ENCODE measurements around the gene SREBF1. TPM values are rescaled to one million over a fixed set of nuclear protein-coding genes. Genes with fewer than 3 reads are reported as not detected.

Gene SREBF1
- total and polyA plus RNA-seq, 2 experiments from 2014 or later, result 39.6 to 85.3 TPM

GRCh38 chr17:17874478-17874877 is 37.7 kb upstream of the SREBF1 start (continued):
- TF ChIP-seq ZNF331 (CRISPR knock-in tag; IDR thresholded peaks at IDR 0.05; ENCODE audit: low read depth) (no peak), ZNF114 (CRISPR knock-in tag; IDR thresholded peaks at IDR 0.05) (no peak), POLR2AphosphoS5 (IDR thresholded peaks at IDR 0.05; ENCODE audit: low read depth) (no peak), CTCF (conservative IDR thresholded peaks at IDR 0.05; ENCODE audit: low read depth in 2 of 2) (no peak), ETS1 (IDR thresholded peaks at IDR 0.05) (no peak), STAT1 (IDR thresholded peaks at IDR 0.05; ENCODE audit: unreplicated experiment) (no peak)

GRCh38 chr17:17873450-17873991 is 36.7 kb upstream of the SREBF1 start:
- peaks cover 38% of the 10 kb centered on the region for H3K4me1 Mint-ChIP-seq
- TF ChIP-seq ZNF331 (CRISPR knock-in tag; IDR thresholded peaks at IDR 0.05; ENCODE audit: low read depth) (no peak), EZH2 (IDR thresholded peaks at IDR 0.05; ENCODE audit: low read depth, unreplicated experiment) (no peak), STAT1 (IDR thresholded peaks at IDR 0.05; ENCODE audit: unreplicated experiment) (no peak), EZH2phosphoT487 (IDR thresholded peaks at IDR 0.05; ENCODE audit: unreplicated experiment) (no peak), CREB1 (CRISPR knock-in tag; IDR thresholded peaks at IDR 0.05; ENCODE audit: low read depth) (no peak), POLR2AphosphoS5 (IDR thresholded peaks at IDR 0.05; ENCODE audit: low read depth) (no peak), CTCF (conservative IDR thresholded peaks at IDR 0.05; ENCODE audit: low read depth in 2 of 2) (no peak), ZNF114 (CRISPR knock-in tag; IDR thresholded peaks at IDR 0.05) (no peak)
- TF ChIP-seq, protein P1, sequence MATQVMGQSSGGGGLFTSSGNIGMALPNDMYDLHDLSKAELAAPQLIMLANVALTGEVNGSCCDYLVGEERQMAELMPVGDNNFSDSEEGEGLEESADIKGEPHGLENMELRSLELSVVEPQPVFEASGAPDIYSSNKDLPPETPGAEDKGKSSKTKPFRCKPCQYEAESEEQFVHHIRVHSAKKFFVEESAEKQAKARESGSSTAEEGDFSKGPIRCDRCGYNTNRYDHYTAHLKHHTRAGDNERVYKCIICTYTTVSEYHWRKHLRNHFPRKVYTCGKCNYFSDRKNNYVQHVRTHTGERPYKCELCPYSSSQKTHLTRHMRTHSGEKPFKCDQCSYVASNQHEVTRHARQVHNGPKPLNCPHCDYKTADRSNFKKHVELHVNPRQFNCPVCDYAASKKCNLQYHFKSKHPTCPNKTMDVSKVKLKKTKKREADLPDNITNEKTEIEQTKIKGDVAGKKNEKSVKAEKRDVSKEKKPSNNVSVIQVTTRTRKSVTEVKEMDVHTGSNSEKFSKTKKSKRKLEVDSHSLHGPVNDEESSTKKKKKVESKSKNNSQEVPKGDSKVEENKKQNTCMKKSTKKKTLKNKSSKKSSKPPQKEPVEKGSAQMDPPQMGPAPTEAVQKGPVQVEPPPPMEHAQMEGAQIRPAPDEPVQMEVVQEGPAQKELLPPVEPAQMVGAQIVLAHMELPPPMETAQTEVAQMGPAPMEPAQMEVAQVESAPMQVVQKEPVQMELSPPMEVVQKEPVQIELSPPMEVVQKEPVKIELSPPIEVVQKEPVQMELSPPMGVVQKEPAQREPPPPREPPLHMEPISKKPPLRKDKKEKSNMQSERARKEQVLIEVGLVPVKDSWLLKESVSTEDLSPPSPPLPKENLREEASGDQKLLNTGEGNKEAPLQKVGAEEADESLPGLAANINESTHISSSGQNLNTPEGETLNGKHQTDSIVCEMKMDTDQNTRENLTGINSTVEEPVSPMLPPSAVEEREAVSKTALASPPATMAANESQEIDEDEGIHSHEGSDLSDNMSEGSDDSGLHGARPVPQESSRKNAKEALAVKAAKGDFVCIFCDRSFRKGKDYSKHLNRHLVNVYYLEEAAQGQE (IDR thresholded peaks at IDR 0.05; ENCODE audit: unreplicated experiment), result no peak

More at GRCh38 chr17:17873450-17873991, 36.7 kb upstream of the SREBF1 start:
- no peak for ATAC-seq
- H2AFZ ChIP-seq, result no peak overlapping the region
- no peak for DNase-seq (ENCODE audit: low spot score)
- Mint-ChIP-seq H3K36me3 (ENCODE audit: low read depth) (no peaks in the 10 kb centered on the region), H3K9me3 (no peaks in the 10 kb centered on the region), H3K27ac (no peak overlapping the region), H3K4me3 (no peak overlapping the region), H3K27me3 (ENCODE audit: insufficient read depth, low read depth, poor library complexity) (peaks cover 13% of the 10 kb centered on the region)
- H3K36me3 ChIP-seq (ENCODE audit: insufficient read depth), result no peaks in the 10 kb centered on the region
- no peaks in the 10 kb centered on the region for H3K27me3 ChIP-seq (ENCODE audit: insufficient read depth)
- H3K4me2 ChIP-seq, result no peak overlapping the region
- H3K4me3 ChIP-seq, result no peak overlapping the region
- peaks cover 7% of the 10 kb centered on the region for H3F3A ChIP-seq (replicated peaks; ENCODE audit: low read depth)
- no peaks in the 10 kb centered on the region; the same call in 1 of the 2 replicates for H4K20me1 ChIP-seq (replicated peaks; ENCODE audit: insufficient read depth)
- H3K4me1 ChIP-seq (ENCODE audit: insufficient read depth), result peaks cover 16% of the 10 kb centered on the region
- H3K79me2 ChIP-seq (replicated peaks; ENCODE audit: insufficient read depth), result no peaks in the 10 kb centered on the region
- no peak overlapping the region for H3K27ac ChIP-seq (ENCODE audit: low read depth)
- H3K9me2 ChIP-seq (ENCODE audit: insufficient read depth), result no peaks in the 10 kb centered on the region
